ENCODE data around the gene ASH1L.
"Not testable (repeated sequence)": the region's sequence is repeated elsewhere in the genome, so short reads cannot be mapped to it uniquely, and the experiment has no call there.

ASH1L gene

GRCh38 chr1:155499953-155500639, 62.5 kb downstream of the ASH1L start:
- no peak overlapping the region for H3K4me3 ChIP-seq (ENCODE audit: low read length)
- no peak for TF ChIP-seq CTCF (conservative IDR thresholded peaks at IDR 0.05; ENCODE audit: low read depth, low read length)
- peak; percentile 21 for DNase-seq (ENCODE audit: low read depth)

- no peak for TF ChIP-seq CTCF (conservative IDR thresholded peaks at IDR 0.05; ENCODE audit: low read depth, low read length)
- no peak overlapping the region for H3K4me3 ChIP-seq (ENCODE audit: low read length)
- no peak for DNase-seq (ENCODE audit: low read depth)
Observed at GRCh38 chr1:155499263-155499662, 63.3 kb downstream of the ASH1L start.

- DNase-seq (ENCODE audit: low read depth); H3K4me3 ChIP-seq (ENCODE audit: low read length): not testable (repeated sequence)
Observed at GRCh38 chr1:155493595-155493994, 69.0 kb downstream of the ASH1L start.

- not testable (repeated sequence) for H3K4me3 ChIP-seq (ENCODE audit: low read length); DNase-seq (ENCODE audit: low read depth)
Observed at GRCh38 chr1:155488419-155488818, 74.2 kb downstream of the ASH1L start.

GRCh38 chr1:155487541-155487940, 75.1 kb downstream of the ASH1L start:
- no peak for TF ChIP-seq CTCF (conservative IDR thresholded peaks at IDR 0.05; ENCODE audit: low read depth, low read length)
- DNase-seq (ENCODE audit: low read depth), result no peak
- no peak overlapping the region for H3K4me3 ChIP-seq (ENCODE audit: low read length)

- not testable (repeated sequence) for H3K4me3 ChIP-seq (ENCODE audit: low read length); DNase-seq (ENCODE audit: low read depth)
Observed at GRCh38 chr1:155486952-155487351, 75.7 kb downstream of the ASH1L start.

- TF ChIP-seq CTCF (conservative IDR thresholded peaks at IDR 0.05; ENCODE audit: low read depth, low read length), result no peak
- H3K4me3 ChIP-seq (ENCODE audit: low read length), result no peak overlapping the region
- no peak for DNase-seq (ENCODE audit: low read depth)
Observed at GRCh38 chr1:155485945-155486344, 76.7 kb downstream of the ASH1L start.

- TF ChIP-seq CTCF (conservative IDR thresholded peaks at IDR 0.05; ENCODE audit: low read depth, low read length), result no peak
Observed at GRCh38 chr1:155485222-155485621, 77.4 kb downstream of the ASH1L start.

GRCh38 chr1:155481741-155482241, 80.8 kb downstream of the ASH1L start:
- TF ChIP-seq CTCF (conservative IDR thresholded peaks at IDR 0.05; ENCODE audit: low read depth, low read length), result no peak
- no peak for DNase-seq (ENCODE audit: low read depth)
- H3K4me3 ChIP-seq (ENCODE audit: low read length), result no peak overlapping the region

More at GRCh38 chr1:155485222-155485621, 77.4 kb downstream of the ASH1L start:
- DNase-seq (ENCODE audit: low read depth), result no peak
- H3K4me3 ChIP-seq (ENCODE audit: low read length), result no peak overlapping the region
